A204.1 (cell line): ENCODE measurements around the gene COL8A2.

Experiments used
- FAIRE-seq: peaks from 2 replicates; lab custom pipeline; 2012; peaks lifted over from hg19 to GRCh38; lab: Jason Lieb, UNC

Gene COL8A2

DNA sequence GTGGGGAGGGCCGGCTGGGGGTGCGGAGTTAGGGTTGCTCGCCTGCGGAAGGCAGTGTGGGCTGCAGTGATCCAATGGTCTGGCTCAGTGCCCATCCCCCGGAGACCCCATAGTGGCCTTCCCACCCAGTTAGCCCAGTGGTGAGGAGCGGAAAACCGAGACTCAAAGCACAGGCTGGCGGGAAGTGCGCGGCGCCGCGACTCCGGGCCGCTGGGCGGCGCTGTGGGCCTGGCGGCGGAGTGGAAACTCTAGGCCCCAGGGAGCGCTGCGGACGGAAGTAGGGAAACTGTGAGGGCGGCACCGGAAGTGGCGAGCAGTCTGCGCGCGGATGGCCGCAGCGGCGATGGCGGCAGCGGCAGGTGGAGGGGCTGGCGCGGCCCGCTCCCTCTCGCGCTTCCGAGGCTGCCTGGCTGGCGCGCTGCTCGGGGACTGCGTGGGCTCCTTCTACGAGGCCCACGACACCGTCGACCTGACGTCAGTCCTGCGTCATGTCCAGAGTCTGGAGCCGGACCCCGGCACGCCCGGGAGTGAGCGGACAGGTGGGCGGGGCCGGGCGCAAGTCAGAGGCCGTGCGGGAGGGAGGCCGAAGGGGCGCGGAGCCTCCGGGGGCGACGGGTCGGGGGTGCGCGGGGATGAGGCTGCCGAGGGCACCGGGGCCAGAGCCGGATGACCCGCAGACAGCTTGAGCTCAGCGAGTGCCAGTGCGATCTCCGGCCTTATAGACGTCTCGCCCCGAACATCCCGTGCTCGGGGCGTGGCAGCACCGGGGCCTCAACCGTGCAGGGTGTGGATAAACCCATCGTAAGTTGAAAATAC lies 36.2 kb downstream of the COL8A2 start, which contains the start of gene ADPRS:
ADPRS (plus strand) TSS at position 316 of the 816 bp plus-strand sequence; CDS start at position 329, 13 bp downstream.
- FAIRE-seq = no peak

DNA sequence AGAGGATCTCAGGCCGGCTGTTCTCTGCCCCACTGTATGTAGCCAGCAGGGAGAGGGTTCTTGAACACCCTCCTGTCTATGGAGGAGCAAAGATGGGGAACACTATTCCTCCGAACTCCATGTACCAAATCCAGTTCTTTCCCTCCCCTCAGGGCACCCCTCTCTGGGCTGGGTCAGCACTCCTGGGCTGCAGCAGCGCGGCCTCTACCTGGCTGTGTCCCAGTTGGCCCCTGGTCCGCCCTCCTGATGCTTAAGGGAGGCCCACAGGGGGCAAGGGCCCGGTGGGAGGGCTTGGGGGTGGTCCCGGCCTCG lies 36.8 kb downstream of the COL8A2 start:
- FAIRE-seq = no peak

DNA sequence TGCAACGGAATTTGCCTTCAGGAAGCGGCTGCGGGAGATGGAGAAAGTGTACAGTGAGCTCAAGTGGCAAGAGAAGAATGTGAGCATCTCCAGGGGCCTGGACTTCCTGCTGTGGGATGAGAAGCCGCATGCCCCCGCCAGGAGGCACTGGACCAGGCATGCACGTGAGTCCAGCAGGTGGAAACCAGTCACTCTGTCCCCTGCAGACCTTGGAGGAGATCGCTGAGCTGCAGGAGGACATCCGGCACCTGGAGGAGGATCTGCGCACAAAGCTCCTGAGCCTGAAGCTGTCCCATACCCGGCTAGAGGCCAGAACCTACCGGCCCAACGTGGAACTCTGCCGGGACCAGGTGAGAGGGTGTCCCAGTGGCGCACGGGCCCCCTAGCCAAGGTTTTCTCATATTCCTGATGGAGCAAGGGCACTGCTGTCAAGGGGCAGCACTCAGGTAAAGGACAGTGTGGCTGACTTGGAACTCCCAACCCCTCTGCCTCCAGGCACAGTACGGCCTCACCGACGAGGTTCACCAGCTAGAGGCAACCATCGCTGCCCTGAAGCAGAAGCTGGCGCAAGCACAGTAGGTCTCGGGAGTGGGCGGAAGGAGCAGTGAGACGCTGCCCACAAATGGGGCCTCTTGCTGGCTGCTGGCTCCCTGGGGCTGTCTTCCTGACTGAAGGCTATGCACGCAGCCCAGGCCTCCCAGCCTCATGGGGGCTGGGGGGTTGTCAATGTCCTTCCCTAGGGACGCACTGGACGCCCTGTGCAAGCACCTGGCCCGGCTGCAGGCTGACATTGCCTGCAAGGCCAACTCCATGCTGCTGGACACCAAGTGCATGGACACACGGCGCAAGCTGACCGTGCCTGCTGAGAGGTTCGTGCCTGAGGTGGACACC lies 37.5 kb downstream of the COL8A2 start:
- FAIRE-seq = no peak

- FAIRE-seq = no peak
Measured at GRCh38 chr1:36086529-36087232, 38.3 kb downstream of the COL8A2 start.

GRCh38 chr1:36085686-36086526 lies 39.1 kb downstream of the COL8A2 start:
- no peak for FAIRE-seq

GRCh38 chr1:36085126-36085525 lies 39.9 kb downstream of the COL8A2 start:
- no peak for FAIRE-seq

GRCh38 chr1:36084497-36085115 lies 40.4 kb downstream of the COL8A2 start:
- FAIRE-seq = no peak

DNA sequence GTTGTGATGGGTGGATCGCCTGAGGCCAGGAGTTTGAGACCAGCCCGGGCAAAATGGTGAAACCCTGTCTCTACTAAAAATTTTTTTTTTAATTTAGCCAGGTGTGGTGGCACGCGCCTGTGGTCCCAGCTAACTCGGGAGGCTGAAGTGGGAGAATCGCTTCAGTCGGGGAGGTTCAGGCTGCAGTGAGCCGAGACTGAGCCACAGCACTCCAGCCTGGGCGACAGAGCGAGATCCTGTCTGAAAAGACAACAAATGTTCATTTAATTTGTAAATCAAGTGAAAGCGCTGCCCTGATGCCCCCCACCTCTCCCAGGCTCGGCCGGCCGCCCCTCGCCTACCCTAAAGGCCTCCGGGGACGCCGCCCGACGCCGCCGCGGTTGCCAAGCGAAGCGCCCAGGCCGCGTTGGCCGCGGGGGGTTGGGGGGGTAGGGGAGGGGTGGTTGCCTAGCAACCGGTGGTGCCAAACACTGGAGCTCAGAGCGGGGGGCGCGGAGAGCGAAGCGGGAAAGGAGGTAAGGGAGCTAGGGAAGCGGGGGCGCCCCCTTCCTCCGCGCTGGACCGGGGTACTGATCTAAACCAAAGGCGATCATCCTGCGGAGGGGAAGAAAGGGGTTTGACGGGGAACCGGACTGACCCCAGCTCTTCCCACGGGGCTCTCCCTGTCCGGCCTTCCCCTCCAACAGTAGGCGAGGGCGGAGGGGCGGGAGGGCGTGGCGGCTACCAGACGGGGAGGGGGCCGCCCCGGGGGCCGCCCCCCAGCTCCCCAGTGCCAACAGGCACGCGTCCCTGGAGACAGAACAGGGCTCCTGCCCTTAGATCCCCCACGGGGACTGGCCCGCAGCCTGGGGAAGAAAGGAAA lies 41.2 kb downstream of the COL8A2 start, which contains the start of gene TEKT2:
TEKT2 (plus strand) TSS at position 460 of the 862 bp plus-strand sequence. CDS start 828 bp downstream, outside the sequence.
- FAIRE-seq = no peak

GRCh38 chr1:36083219-36083618 lies 41.8 kb downstream of the COL8A2 start:
- FAIRE-seq = no peak

GRCh38 chr1:36081926-36082485 lies 43.0 kb downstream of the COL8A2 start:
- FAIRE-seq = no peak

DNA sequence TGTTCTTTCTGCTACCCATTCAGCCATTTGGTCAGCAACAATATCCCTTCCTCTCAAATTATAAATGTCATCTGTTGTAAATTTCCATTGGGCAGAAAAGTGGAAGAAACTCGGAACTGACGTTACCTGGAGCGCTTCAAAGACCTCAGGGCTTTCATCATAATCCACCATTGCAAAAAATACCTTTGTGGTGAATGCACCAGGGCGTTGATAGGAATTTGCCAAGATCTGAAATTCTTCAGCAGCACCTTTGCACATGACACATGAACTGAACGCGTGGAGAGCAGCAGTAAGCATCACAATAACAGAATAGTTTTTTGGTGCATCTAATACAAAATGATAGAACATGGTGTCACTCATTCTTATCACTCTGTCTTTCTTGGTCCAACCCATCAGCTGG lies 44.2 kb downstream of the COL8A2 start:
- FAIRE-seq = no peak

- FAIRE-seq = no peak
Measured at GRCh38 chr1:36080236-36080635, 44.8 kb downstream of the COL8A2 start.

DNA sequence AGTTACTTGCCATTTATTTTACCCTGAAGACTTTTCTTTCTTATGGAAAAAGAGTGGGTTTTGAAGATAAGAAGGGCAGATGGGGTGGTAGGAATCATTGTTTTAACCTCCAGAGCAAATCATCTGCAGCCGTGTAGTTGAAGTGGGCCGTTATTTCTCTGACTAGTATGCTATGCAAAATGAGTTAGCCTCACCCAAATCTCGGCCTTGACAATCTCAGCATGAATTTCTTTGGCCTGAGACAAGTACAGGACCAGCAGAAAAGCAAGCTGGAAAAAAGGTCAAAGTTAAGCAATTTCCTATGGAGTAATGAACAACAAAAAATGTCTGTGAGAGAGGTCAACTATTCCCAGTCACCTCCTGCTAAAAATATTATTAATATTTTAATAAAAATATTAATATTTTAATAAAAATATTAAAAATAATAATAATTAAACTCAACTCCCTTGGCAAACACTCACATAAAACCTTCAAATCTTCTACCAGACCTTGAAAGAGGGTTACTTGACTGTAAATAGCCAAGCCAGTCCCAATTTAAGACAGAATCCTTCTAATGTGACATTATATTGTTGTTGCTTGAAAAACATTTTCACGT lies 47.9 kb downstream of the COL8A2 start:
- FAIRE-seq = no peak

DNA sequence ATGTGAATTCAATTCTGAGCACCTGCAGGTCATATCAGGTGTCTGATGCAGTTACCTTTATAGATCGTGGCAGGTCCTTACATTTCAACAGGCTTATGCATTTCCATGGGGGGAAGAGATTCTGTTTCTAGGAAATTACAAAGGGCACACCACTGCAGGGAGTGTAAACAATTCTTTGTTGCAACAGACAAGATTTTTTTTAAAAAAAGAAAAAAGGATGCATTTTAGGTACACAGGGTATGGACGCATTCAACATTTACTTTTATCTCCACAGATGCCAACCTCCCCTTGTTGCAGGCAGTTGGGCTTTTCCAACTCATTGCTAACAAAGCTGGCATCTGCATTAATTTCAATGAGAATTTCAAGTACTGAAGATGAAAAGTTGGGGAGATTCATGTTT lies 54.7 kb downstream of the COL8A2 start:
- no peak for FAIRE-seq

DNA sequence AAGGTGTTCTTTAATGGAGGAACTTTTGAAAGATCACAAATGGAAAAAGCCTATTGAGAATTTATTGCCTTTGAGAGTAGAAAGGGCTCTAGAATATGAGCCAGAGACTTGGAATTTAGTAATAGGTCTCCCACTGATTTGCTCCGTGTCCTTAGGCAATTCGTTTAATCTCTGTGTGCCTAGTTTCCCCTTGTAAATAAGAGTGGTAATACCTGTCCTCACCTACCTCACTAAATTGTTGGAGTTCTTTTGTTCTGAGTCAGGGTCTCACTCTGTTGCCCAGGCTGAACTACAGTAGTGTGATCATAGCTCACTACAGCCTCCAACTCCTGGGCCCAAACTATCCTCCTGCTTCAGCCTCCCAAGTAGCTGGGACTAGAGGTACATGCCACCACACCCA lies 56.2 kb downstream of the COL8A2 start:
- no peak for FAIRE-seq

GRCh38 chr1:36067871-36068270 lies 57.2 kb downstream of the COL8A2 start:
- FAIRE-seq = peak; percentile 32

GRCh38 chr1:36062315-36062714 lies 62.7 kb downstream of the COL8A2 start:
- no peak for FAIRE-seq

DNA sequence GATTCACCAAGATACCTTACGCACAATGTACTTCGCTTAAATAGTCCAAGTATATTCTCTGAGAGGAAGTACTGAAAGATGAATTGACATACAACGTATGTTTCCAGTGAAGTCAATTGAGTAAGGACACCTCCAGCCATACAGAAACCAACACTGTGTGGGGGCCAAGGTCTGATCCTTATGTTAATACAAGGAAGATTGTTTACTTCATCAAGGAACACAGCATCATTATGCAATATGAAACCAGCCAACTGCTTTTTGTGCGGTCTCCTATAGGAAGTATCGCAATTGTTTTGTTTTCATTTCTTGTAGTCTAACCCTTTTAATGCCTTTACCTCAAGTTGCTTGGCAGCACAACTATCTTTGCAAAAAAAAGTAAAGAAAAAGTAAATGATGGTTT lies 69.3 kb downstream of the COL8A2 start:
- no peak for FAIRE-seq

- no peak for FAIRE-seq
Measured at GRCh38 chr1:36053978-36054377, 71.0 kb downstream of the COL8A2 start.

DNA sequence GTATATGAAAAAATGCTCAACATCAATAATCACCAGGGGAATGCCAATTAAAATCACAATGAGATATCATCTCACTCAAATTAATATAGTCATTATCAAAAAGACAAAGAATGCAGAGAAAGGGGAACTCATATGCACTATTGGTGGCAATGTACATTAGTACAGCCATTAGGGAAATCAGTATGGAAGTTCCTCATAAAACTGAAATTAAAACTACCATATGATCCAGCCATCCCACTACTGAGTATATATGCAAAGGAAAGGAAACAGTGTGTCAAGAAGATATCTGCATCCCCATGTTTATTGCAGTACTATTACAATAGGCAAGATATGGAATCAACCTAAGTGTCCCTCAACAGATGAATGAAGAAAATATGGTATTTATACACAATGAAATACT lies 73.2 kb downstream of the COL8A2 start:
- no peak for FAIRE-seq
